HG03460 (cell line): ENCODE data around the gene GPC1.

Experiments used
- ATAC-seq: cut with Tn5 transposase; IDR thresholded peaks from one replicate; pipeline ENCODE4 v1.9.1; 2021; ENCODE audit not compliant: unreplicated experiment

Gene GPC1

GRCh38 chr2:240442891-240443715, 7.6 kb downstream of the GPC1 start:
- ATAC-seq: no peak

- ATAC-seq: no peak
These were observed 8.4 kb downstream of the GPC1 start for GRCh38 chr2:240443891-240444301.

- ATAC-seq: no peak
These were observed 9.0 kb downstream of the GPC1 start for GRCh38 chr2:240444464-240444863.

- no peak for ATAC-seq
These were observed 10.6 kb downstream of the GPC1 start for GRCh38 chr2:240445961-240446663.

GRCh38 chr2:240446664-240447175, 11.3 kb downstream of the GPC1 start:
- no peak for ATAC-seq

- ATAC-seq: no peak
These were observed 11.9 kb downstream of the GPC1 start for GRCh38 chr2:240447331-240447730.

GRCh38 chr2:240447934-240448333, 12.5 kb downstream of the GPC1 start:
- no peak for ATAC-seq

- no peak for ATAC-seq
These were observed 13.2 kb downstream of the GPC1 start for GRCh38 chr2:240448387-240449274.

- ATAC-seq: no peak
These were observed 14.5 kb downstream of the GPC1 start for GRCh38 chr2:240449764-240450531.

GRCh38 chr2:240450532-240451107, 15.2 kb downstream of the GPC1 start:
- ATAC-seq: no peak

GRCh38 chr2:240451108-240451611, 15.7 kb downstream of the GPC1 start:
- ATAC-seq: no peak

- no peak for ATAC-seq
These were observed 16.5 kb downstream of the GPC1 start for GRCh38 chr2:240451791-240452461.

GRCh38 chr2:240452462-240453256, 17.2 kb downstream of the GPC1 start:
- no peak for ATAC-seq

- ATAC-seq: no peak
These were observed 18.1 kb downstream of the GPC1 start for GRCh38 chr2:240453461-240454105.

GRCh38 chr2:240454106-240454901, 18.8 kb downstream of the GPC1 start:
- no peak for ATAC-seq

GRCh38 chr2:240455272-240455646, 19.8 kb downstream of the GPC1 start:
- ATAC-seq: no peak
